ENCODE measurements around the gene ACACB.
"Not testable (repeated sequence)": the region's sequence is repeated elsewhere in the genome, so short reads cannot be mapped to it uniquely, and the experiment has no call there.

The ACACB gene

GRCh38 chr12:109162551-109162950 lies 46.2 kb downstream of the ACACB start:
- no peaks in the 10 kb centered on the region for H3K4me1 ChIP-seq (ENCODE audit: control insufficient read depth, insufficient read depth, low read length)
- H3K4me3 ChIP-seq (ENCODE audit: low read depth, low read length): no peak overlapping the region
- H3K27ac ChIP-seq (ENCODE audit: low read depth, low read length): no peak overlapping the region
- no peaks in the 10 kb centered on the region for H3K27me3 ChIP-seq (ENCODE audit: control insufficient read depth, insufficient read depth, low read length)
- peaks cover 3% of the 10 kb centered on the region; the same call in 1 of the 2 replicates for H3K9me3 ChIP-seq (ENCODE audit: control insufficient read depth, insufficient read depth, low read depth, low read length)
- peaks cover under 1% of the 10 kb centered on the region; the same call in 1 of the 2 replicates for H3K36me3 ChIP-seq (ENCODE audit: control insufficient read depth, insufficient read depth, low read length)
- H3K9ac ChIP-seq (ENCODE audit: low read length): no peak overlapping the region

- Histone ChIP-seq H3K27me3 (ENCODE audit: control insufficient read depth, insufficient read depth, low read length) (no peaks in the 10 kb centered on the region), H3K4me1 (ENCODE audit: control insufficient read depth, insufficient read depth, low read length) (no peaks in the 10 kb centered on the region), H3K36me3 (ENCODE audit: control insufficient read depth, insufficient read depth, low read length) (peaks cover 7% of the 10 kb centered on the region; the same call in 1 of the 2 replicates), H3K27ac (ENCODE audit: low read depth, low read length) (no peak overlapping the region), H3K9ac (ENCODE audit: low read length) (no peak overlapping the region), H3K9me3 (ENCODE audit: control insufficient read depth, insufficient read depth, low read depth, low read length) (peaks cover 3% of the 10 kb centered on the region; the same call in 1 of the 2 replicates), H3K4me3 (ENCODE audit: low read depth, low read length) (no peak overlapping the region)
Observed at GRCh38 chr12:109163167-109163566, 46.8 kb downstream of the ACACB start.

- Histone ChIP-seq H3K27ac (ENCODE audit: low read depth, low read length) (no peak overlapping the region), H3K9ac (ENCODE audit: low read length) (no peak overlapping the region), H3K9me3 (ENCODE audit: control insufficient read depth, insufficient read depth, low read depth, low read length) (peaks cover 3% of the 10 kb centered on the region; the same call in 1 of the 2 replicates), H3K27me3 (ENCODE audit: control insufficient read depth, insufficient read depth, low read length) (no peaks in the 10 kb centered on the region), H3K36me3 (ENCODE audit: control insufficient read depth, insufficient read depth, low read length) (peaks cover 11% of the 10 kb centered on the region; the same call in 1 of the 2 replicates), H3K4me1 (ENCODE audit: control insufficient read depth, insufficient read depth, low read length) (no peaks in the 10 kb centered on the region), H3K4me3 (ENCODE audit: low read depth, low read length) (no peak overlapping the region)
Observed at GRCh38 chr12:109165599-109165998, 49.2 kb downstream of the ACACB start.

- Histone ChIP-seq H3K4me3 (ENCODE audit: low read depth, low read length) (no peak overlapping the region), H3K27me3 (ENCODE audit: control insufficient read depth, insufficient read depth, low read length) (no peaks in the 10 kb centered on the region), H3K36me3 (ENCODE audit: control insufficient read depth, insufficient read depth, low read length) (peaks cover 12% of the 10 kb centered on the region; the same call in 1 of the 2 replicates), H3K9me3 (ENCODE audit: control insufficient read depth, insufficient read depth, low read depth, low read length) (peaks cover 3% of the 10 kb centered on the region; the same call in 1 of the 2 replicates), H3K27ac (ENCODE audit: low read depth, low read length) (no peak overlapping the region), H3K9ac (ENCODE audit: low read length) (no peak overlapping the region), H3K4me1 (ENCODE audit: control insufficient read depth, insufficient read depth, low read length) (no peaks in the 10 kb centered on the region)
Observed at GRCh38 chr12:109166371-109166770, 50.0 kb downstream of the ACACB start.

- no peak overlapping the region for H3K9ac ChIP-seq (ENCODE audit: low read length)
- H3K4me3 ChIP-seq (ENCODE audit: low read depth, low read length): no peak overlapping the region
- H3K27me3 ChIP-seq (ENCODE audit: control insufficient read depth, insufficient read depth, low read length): no peaks in the 10 kb centered on the region
- H3K4me1 ChIP-seq (ENCODE audit: control insufficient read depth, insufficient read depth, low read length): no peaks in the 10 kb centered on the region
- peaks cover 3% of the 10 kb centered on the region; the same call in 1 of the 2 replicates for H3K9me3 ChIP-seq (ENCODE audit: control insufficient read depth, insufficient read depth, low read depth, low read length)
- H3K36me3 ChIP-seq (ENCODE audit: control insufficient read depth, insufficient read depth, low read length): peaks cover 26% of the 10 kb centered on the region
- no peak overlapping the region for H3K27ac ChIP-seq (ENCODE audit: low read depth, low read length)
Observed at GRCh38 chr12:109167781-109168180, 51.4 kb downstream of the ACACB start.

- H3K27ac ChIP-seq (ENCODE audit: low read depth, low read length): no peak overlapping the region
- peaks cover 34% of the 10 kb centered on the region for H3K36me3 ChIP-seq (ENCODE audit: control insufficient read depth, insufficient read depth, low read length)
- no peaks in the 10 kb centered on the region for H3K4me1 ChIP-seq (ENCODE audit: control insufficient read depth, insufficient read depth, low read length)
- no peak overlapping the region for H3K4me3 ChIP-seq (ENCODE audit: low read depth, low read length)
- H3K9ac ChIP-seq (ENCODE audit: low read length): no peak overlapping the region
- H3K9me3 ChIP-seq (ENCODE audit: control insufficient read depth, insufficient read depth, low read depth, low read length): peaks cover 3% of the 10 kb centered on the region; the same call in 1 of the 2 replicates
- no peaks in the 10 kb centered on the region for H3K27me3 ChIP-seq (ENCODE audit: control insufficient read depth, insufficient read depth, low read length)
Observed at GRCh38 chr12:109169262-109169661, 52.9 kb downstream of the ACACB start.

- H3K9me3 ChIP-seq (ENCODE audit: control insufficient read depth, insufficient read depth, low read depth, low read length): peaks cover 3% of the 10 kb centered on the region; the same call in 1 of the 2 replicates
- H3K27ac ChIP-seq (ENCODE audit: low read depth, low read length): no peak overlapping the region
- no peak overlapping the region for H3K4me3 ChIP-seq (ENCODE audit: low read depth, low read length)
- no peak overlapping the region for H3K9ac ChIP-seq (ENCODE audit: low read length)
- H3K27me3 ChIP-seq (ENCODE audit: control insufficient read depth, insufficient read depth, low read length): no peaks in the 10 kb centered on the region
- peaks cover 34% of the 10 kb centered on the region for H3K36me3 ChIP-seq (ENCODE audit: control insufficient read depth, insufficient read depth, low read length)
- no peaks in the 10 kb centered on the region for H3K4me1 ChIP-seq (ENCODE audit: control insufficient read depth, insufficient read depth, low read length)
Observed at GRCh38 chr12:109169686-109170085, 53.3 kb downstream of the ACACB start.

- H3K4me1 ChIP-seq (ENCODE audit: control insufficient read depth, insufficient read depth, low read length): no peaks in the 10 kb centered on the region
- no peak overlapping the region for H3K27ac ChIP-seq (ENCODE audit: low read depth, low read length)
- H3K4me3 ChIP-seq (ENCODE audit: low read depth, low read length): no peak overlapping the region
- no peaks in the 10 kb centered on the region for H3K27me3 ChIP-seq (ENCODE audit: control insufficient read depth, insufficient read depth, low read length)
- no peak overlapping the region for H3K9ac ChIP-seq (ENCODE audit: low read length)
- H3K36me3 ChIP-seq (ENCODE audit: control insufficient read depth, insufficient read depth, low read length): peaks cover 34% of the 10 kb centered on the region
- H3K9me3 ChIP-seq (ENCODE audit: control insufficient read depth, insufficient read depth, low read depth, low read length): no peaks in the 10 kb centered on the region
Observed at GRCh38 chr12:109170324-109170723, 53.9 kb downstream of the ACACB start.

GRCh38 chr12:109172787-109173186 lies 56.4 kb downstream of the ACACB start:
- not testable (repeated sequence) for H3K4me1 ChIP-seq (ENCODE audit: control insufficient read depth, insufficient read depth, low read length); H3K4me3 ChIP-seq (ENCODE audit: low read depth, low read length); H3K27me3 ChIP-seq (ENCODE audit: control insufficient read depth, insufficient read depth, low read length); H3K9me3 ChIP-seq (ENCODE audit: control insufficient read depth, insufficient read depth, low read depth, low read length); H3K27ac ChIP-seq (ENCODE audit: low read depth, low read length); H3K9ac ChIP-seq (ENCODE audit: low read length)
- peaks cover 31% of the 10 kb centered on the region for H3K36me3 ChIP-seq (ENCODE audit: control insufficient read depth, insufficient read depth, low read length)

- H3K27me3 ChIP-seq (ENCODE audit: control insufficient read depth, insufficient read depth, low read length): no peaks in the 10 kb centered on the region
- H3K36me3 ChIP-seq (ENCODE audit: control insufficient read depth, insufficient read depth, low read length): peaks cover 32% of the 10 kb centered on the region
- H3K27ac ChIP-seq (ENCODE audit: low read depth, low read length): no peak overlapping the region
Observed at GRCh38 chr12:109173443-109174240, 57.3 kb downstream of the ACACB start.

GRCh38 chr12:109174468-109174867 lies 58.1 kb downstream of the ACACB start:
- peaks cover 35% of the 10 kb centered on the region for H3K36me3 ChIP-seq (ENCODE audit: control insufficient read depth, insufficient read depth, low read length)
- H3K4me1 ChIP-seq (ENCODE audit: control insufficient read depth, insufficient read depth, low read length): no peaks in the 10 kb centered on the region
- H3K9ac ChIP-seq (ENCODE audit: low read length): no peak overlapping the region
- no peak overlapping the region for H3K27ac ChIP-seq (ENCODE audit: low read depth, low read length)
- no peaks in the 10 kb centered on the region for H3K27me3 ChIP-seq (ENCODE audit: control insufficient read depth, insufficient read depth, low read length)
- no peak overlapping the region for H3K4me3 ChIP-seq (ENCODE audit: low read depth, low read length)
- H3K9me3 ChIP-seq (ENCODE audit: control insufficient read depth, insufficient read depth, low read depth, low read length): 0 out of 2 replicates have a peak, but pooled peaks cover 4% of the 10 kb centered on the region

More at GRCh38 chr12:109173443-109174240, 57.3 kb downstream of the ACACB start:
- no peak overlapping the region for H3K4me3 ChIP-seq (ENCODE audit: low read depth, low read length)
- 0 out of 2 replicates have a peak, but pooled peaks cover 4% of the 10 kb centered on the region for H3K9me3 ChIP-seq (ENCODE audit: control insufficient read depth, insufficient read depth, low read depth, low read length)
- no peaks in the 10 kb centered on the region for H3K4me1 ChIP-seq (ENCODE audit: control insufficient read depth, insufficient read depth, low read length)
- H3K9ac ChIP-seq (ENCODE audit: low read length): no peak overlapping the region

Data from HUES6 (cell line).